ENCODE data around the gene GRK7. TPM values are rescaled to one million over a fixed set of nuclear protein-coding genes. Genes with fewer than 3 reads are reported as not detected.
"Not testable (repeated sequence)": the region's sequence is repeated elsewhere in the genome, so short reads cannot be mapped to it uniquely, and the experiment has no call there.

Gene GRK7
- total RNA-seq, 8 experiments from 2014 or later = 0.05 to 0.19 (median 0.08) TPM; not detected in 5

- no peak for ATAC-seq (replicated peaks in 6 of 8)
- Histone ChIP-seq H3K4me1 (replicated peaks in 1 of 2) (peaks cover 8 to 20% of the 10 kb centered on the region in 2 donors), H3K27ac (peak overlapping the region; percentile 54 to 73), H3K4me3 (peak overlapping the region; percentile 69 to 88 (median 72))
- 0 to 10% (median 0%) methylated on average over 1 to 3 of the region's 3 CpGs; no CpG with 5 or more reads in 3 of the 10 experiments for WGBS, 10 experiments
- in situ Hi-C loops (cut with MboI; ENCODE audit: low pct_unique_long_range_greater_than_20kb in 2 of 9, low sequenced_read_pairs in 9 of 9, unreplicated experiment in 9 of 9) = loop anchor here in 1 of 9 experiments (25.0 kb wide), 1 partner anchor 175 kb away; no protein-coding TSS in a partner anchor
Measured at GRCh38 chr3:141737678-141738021, 25.6 kb upstream of the GRK7 start.

DNA sequence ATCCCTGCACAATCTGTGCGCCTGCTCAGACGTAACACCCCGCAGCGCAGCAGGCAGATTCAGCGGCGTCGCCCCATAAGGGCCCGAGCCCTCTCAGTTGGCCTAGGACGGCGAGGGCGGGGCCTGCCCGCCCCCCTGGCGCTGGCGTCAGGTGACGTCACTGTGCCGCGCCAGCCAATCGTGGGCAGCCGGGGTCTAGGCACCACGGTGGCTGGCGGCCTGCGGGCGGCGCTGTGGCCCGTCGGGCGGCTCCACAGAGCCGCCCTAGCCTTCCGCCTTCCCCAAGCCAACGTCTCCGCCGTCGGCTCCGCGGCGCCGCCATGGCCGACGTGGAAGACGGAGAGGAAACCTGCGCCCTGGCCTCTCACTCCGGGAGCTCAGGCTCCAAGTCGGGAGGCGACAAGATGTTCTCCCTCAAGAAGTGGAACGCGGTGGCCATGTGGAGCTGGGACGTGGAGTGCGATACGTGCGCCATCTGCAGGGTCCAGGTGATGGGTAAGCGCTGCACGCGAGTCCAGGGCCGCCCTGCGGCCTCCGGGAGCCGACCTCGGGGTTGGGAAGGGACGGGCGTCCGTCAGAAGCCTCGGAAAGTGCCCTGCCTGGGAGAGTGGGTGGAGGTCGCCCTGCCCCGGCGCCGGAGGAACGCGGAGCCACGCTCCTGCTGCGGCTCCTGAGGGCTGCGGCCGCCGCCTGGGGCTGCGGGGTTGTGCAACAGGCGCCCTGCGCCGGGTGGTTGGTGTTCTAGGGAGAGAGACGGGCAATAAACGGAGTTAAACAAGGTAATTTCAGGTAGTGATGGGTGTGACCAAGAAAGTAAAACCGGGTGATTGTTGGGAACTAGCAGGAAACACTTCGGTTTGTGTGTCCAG, 25.0 kb upstream of the GRK7 start, which contains the start of gene RNF7:
Gene RNF7, plus strand, starts transcription at position 277 of the 869 bp plus-strand sequence. Its CDS starts 44 bp downstream, at position 321.
- WGBS, 10 experiments = 0 to 3% (median 1%) methylated on average over 1 to 16 of the region's 81 CpGs; no CpG with 5 or more reads in 5 of the 10 experiments
- Histone ChIP-seq H3K4me3 (peak within 1 kb of the TSS; percentile 69 to 88 (median 72)), H3K4me1 (replicated peaks in 1 of 2) (peaks cover 8 to 20% of the 10 kb centered on the region in 2 donors), H3K27ac (peak within 1 kb of the TSS; percentile 89 to 97)
- in situ Hi-C loops (cut with MboI; ENCODE audit: low pct_unique_long_range_greater_than_20kb in 2 of 9, low sequenced_read_pairs in 9 of 9, unreplicated experiment in 9 of 9) = loop anchor here in 1 of 9 experiments (25.0 kb wide), 1 partner anchor 174 kb away; no protein-coding TSS in a partner anchor
- peak; percentile 92 to 97 (median 96) for ATAC-seq (replicated peaks in 6 of 8)

GRCh38 chr3:141738891-141739363, 24.3 kb upstream of the GRK7 start:
- Histone ChIP-seq H3K4me1 (replicated peaks in 1 of 2) (peaks cover 8 to 23% of the 10 kb centered on the region in 2 donors), H3K4me3 (peak overlapping the region; percentile 69 to 88 (median 72)), H3K27ac (peak overlapping the region; percentile 89 to 97)
- WGBS, 10 experiments = 0 to 2% (median 0%) methylated on average over 1 to 8 of the region's 11 CpGs; no CpG with 5 or more reads in 5 of the 10 experiments
- in situ Hi-C loops (cut with MboI; ENCODE audit: low pct_unique_long_range_greater_than_20kb in 2 of 9, low sequenced_read_pairs in 9 of 9, unreplicated experiment in 9 of 9) = loop anchor here in 1 of 9 experiments (25.0 kb wide), 1 partner anchor 173 kb away; no protein-coding TSS in a partner anchor
- peak in 2 of 8 experiments; percentile 1 to 2 for ATAC-seq (replicated peaks in 6 of 8)

DNA sequence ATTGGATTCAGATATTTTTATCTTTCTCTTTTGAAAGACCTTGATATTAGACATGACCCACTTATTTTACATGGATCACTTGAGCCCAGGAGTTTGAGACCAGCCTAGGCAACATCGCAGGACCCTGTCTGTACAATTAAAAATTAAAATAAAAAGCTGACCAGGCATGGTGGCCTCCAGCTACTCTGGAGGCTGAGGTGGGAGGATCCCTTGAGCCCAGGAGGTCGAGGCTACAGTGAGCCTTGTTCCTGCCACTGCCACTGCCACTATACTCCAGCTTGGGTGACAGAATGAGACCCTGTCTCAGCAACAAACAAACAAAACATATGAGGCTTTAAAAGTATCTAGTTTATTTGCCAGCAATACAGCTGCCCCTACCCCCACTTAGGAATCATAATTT, 23.5 kb upstream of the GRK7 start:
- 20 to 100% (median 81%) methylated on average over 1 to 2 of the region's 2 CpGs; no CpG with 5 or more reads in 2 of the 10 experiments for WGBS, 10 experiments
- Histone ChIP-seq H3K4me3 (peak overlapping the region; percentile 69 to 88 (median 72)), H3K4me1 (replicated peaks in 1 of 2) (peaks cover 11 to 28% of the 10 kb centered on the region in 2 donors), H3K27ac (peak overlapping the region in 1 of 2 donors; percentile 97)
- in situ Hi-C loops (cut with MboI; ENCODE audit: low pct_unique_long_range_greater_than_20kb in 2 of 9, low sequenced_read_pairs in 9 of 9, unreplicated experiment in 9 of 9) = loop anchor here in 1 of 9 experiments (25.0 kb wide), 1 partner anchor 173 kb away; no protein-coding TSS in a partner anchor
- ATAC-seq (replicated peaks in 6 of 8) = no peak

GRCh38 chr3:141740349-141740748, 22.9 kb upstream of the GRK7 start:
- in situ Hi-C loops (cut with MboI; ENCODE audit: low pct_unique_long_range_greater_than_20kb in 2 of 9, low sequenced_read_pairs in 9 of 9, unreplicated experiment in 9 of 9) = loop anchor here in 1 of 9 experiments (25.0 kb wide), 1 partner anchor 172 kb away; no protein-coding TSS in a partner anchor
- H3K4me3 ChIP-seq = peak overlapping the region in 2 of 5 donors; percentile 3 to 72
- no peak for ATAC-seq (replicated peaks in 6 of 8)
- H3K27ac ChIP-seq = no peak overlapping the region
- peaks cover 11 to 28% of the 10 kb centered on the region in 2 donors for H3K4me1 ChIP-seq (replicated peaks in 1 of 2)

DNA sequence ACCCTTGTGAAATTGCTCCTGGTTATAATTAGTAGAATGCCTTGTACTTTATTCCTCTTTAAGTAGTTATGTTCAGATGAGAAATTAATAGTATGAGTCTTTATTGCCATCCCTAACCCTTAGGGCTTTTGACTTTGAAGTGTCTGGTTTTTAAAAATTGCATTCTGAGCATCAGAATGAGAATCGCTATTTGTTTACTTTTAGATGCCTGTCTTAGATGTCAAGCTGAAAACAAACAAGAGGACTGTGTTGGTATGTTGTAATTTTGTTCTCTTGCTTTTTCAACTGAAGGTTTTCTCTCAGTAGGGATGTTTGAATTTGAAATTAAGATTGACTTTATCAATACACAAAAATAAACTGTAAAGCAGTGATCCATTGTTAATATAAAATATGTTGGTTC, 19.9 kb upstream of the GRK7 start:
- 80 to 92% (median 89%) methylated on average over 1 of the region's 1 CpG; no CpG with 5 or more reads in 5 of the 10 experiments for WGBS, 10 experiments
- in situ Hi-C loops (cut with MboI; ENCODE audit: low pct_unique_long_range_greater_than_20kb in 2 of 9, low sequenced_read_pairs in 9 of 9, unreplicated experiment in 9 of 9) = loop anchor here in 1 of 9 experiments (25.0 kb wide), 1 partner anchor 169 kb away; no protein-coding TSS in a partner anchor
- Histone ChIP-seq H3K4me3 (no peak overlapping the region), H3K4me1 (replicated peaks in 1 of 2) (peaks cover 11 to 28% of the 10 kb centered on the region in 2 donors), H3K27ac (no peak overlapping the region)
- no peak for ATAC-seq (replicated peaks in 6 of 8)

DNA sequence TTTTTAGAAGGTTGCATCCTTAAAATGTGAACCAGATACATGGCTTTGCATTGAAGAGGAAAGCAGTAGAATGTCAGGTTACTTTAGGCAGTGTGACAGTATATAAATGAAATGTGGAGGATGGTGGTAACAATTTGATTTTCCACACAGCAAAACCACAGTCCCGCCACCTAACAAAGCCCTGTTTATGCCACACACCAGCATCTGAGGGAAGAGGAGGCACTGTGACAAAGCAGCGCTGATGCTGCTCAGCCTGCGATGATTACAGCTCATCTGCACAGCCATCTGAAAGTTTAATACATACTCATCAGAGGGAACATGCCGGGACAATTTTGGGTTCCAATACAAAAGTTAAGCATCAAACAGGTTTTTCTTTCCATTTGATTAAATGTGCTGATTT, 16.2 kb upstream of the GRK7 start:
- Histone ChIP-seq H3K4me1 (replicated peaks in 1 of 2) (peaks cover 3 to 8% of the 10 kb centered on the region in 2 donors), H3K27ac (no peak overlapping the region), H3K4me3 (no peak overlapping the region)
- ATAC-seq (replicated peaks in 6 of 8) = no peak
- WGBS, 10 experiments = 88 to 100% (median 100%) methylated on average over 1 to 4 of the region's 4 CpGs; no CpG with 5 or more reads in 3 of the 10 experiments
- in situ Hi-C loops (cut with MboI; ENCODE audit: low pct_unique_long_range_greater_than_20kb in 2 of 9, low sequenced_read_pairs in 9 of 9, unreplicated experiment in 9 of 9) = loop anchor here in 1 of 9 experiments (25.0 kb wide), 1 partner anchor 165 kb away; no protein-coding TSS in a partner anchor

DNA sequence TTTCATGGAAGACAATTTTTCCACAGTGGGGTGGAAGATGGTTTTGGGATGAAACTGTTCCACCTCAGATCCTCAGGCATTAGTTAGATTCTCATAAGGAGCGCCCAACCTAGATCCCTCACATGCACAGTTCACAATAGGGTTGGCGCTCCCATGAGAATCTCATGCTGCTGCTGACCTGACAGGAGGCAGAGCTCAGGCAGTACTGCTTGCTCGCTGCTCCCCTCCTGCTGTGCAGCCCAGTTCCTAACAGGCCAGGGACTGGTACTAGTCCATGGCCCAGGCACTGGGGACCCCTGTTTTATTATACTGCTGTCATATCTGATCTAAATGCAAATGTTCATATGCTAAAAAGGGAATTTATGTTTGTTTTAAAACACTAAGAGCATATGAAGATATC, 9.8 kb upstream of the GRK7 start:
- WGBS, 10 experiments = 40 to 100% (median 94%) methylated on average over 1 to 2 of the region's 3 CpGs; no CpG with 5 or more reads in 2 of the 10 experiments
- ATAC-seq (replicated peaks in 6 of 8) = no peak
- in situ Hi-C loops (cut with MboI; ENCODE audit: low pct_unique_long_range_greater_than_20kb in 2 of 9, low sequenced_read_pairs in 9 of 9, unreplicated experiment in 9 of 9) = no loop called here
- H3K4me1 ChIP-seq (replicated peaks in 1 of 2) = no peaks in the 10 kb centered on the region
- no peak overlapping the region for H3K27ac ChIP-seq
- H3K4me3 ChIP-seq = no peak overlapping the region

DNA sequence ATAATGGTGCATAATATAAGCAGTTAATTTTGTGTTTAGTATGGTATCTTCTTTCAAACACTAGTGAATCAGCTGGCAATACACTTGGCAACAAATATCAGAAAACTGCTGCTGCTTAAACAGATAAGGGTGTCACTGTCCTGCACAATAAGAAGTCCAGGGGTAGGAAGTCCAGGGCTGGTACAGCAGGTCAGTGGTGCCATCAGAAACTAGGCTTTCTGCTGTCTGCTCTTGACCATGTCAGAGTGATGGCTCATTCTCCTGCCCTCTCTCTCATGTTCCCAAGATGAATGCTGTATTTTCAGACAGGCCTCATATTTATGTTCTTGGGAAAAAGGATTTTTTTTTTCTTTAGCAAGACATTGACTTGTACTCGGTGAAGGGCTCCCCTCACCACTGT, 9.2 kb upstream of the GRK7 start:
- ATAC-seq (replicated peaks in 6 of 8) = no peak
- 57 to 100% (median 83%) methylated on average over 1 of the region's 1 CpG; no CpG with 5 or more reads in 3 of the 10 experiments for WGBS, 10 experiments
- Histone ChIP-seq H3K27ac (no peak overlapping the region), H3K4me3 (no peak overlapping the region), H3K4me1 (replicated peaks in 1 of 2) (no peaks in the 10 kb centered on the region)
- in situ Hi-C loops (cut with MboI; ENCODE audit: low pct_unique_long_range_greater_than_20kb in 2 of 9, low sequenced_read_pairs in 9 of 9, unreplicated experiment in 9 of 9) = no loop called here

GRCh38 chr3:141762552-141762951, 656 bp upstream of the GRK7 start:
- H3K4me1 ChIP-seq (replicated peaks in 1 of 2); H3K4me3 ChIP-seq; ATAC-seq (replicated peaks in 6 of 8); H3K27ac ChIP-seq; in situ Hi-C loops (cut with MboI; ENCODE audit: low pct_unique_long_range_greater_than_20kb in 2 of 9, low sequenced_read_pairs in 9 of 9, unreplicated experiment in 9 of 9): not testable (repeated sequence)
- no CpG with 5 or more reads among the region's 19 CpGs for WGBS, 10 experiments

DNA sequence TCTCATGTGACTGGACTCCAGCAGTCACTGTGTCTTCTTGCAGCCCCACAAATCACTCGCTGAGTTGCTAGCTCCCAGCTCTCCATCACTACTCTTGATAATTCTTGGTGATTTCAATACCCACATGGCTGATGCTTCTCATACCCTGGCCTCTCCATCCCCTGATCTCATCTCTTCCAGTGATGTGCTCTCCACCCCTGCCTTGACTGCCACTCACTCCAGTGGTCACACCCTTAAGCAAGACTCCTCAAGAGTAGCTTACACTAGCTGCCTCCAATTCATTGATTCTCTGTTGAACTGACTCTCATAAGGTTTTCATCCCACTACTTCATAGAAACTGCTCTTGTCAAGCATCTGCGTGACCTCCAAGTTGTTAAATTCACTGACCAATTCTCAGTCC, 837 bp downstream of the GRK7 start:
- Histone ChIP-seq H3K27ac (no peak overlapping the region), H3K4me3 (no peak overlapping the region), H3K4me1 (replicated peaks in 1 of 2) (peaks cover 0 to 5% of the 10 kb centered on the region in 2 donors)
- 83 to 100% (median 100%) methylated on average over 1 to 2 of the region's 2 CpGs; no CpG with 5 or more reads in 3 of the 10 experiments for WGBS, 10 experiments
- in situ Hi-C loops (cut with MboI; ENCODE audit: low pct_unique_long_range_greater_than_20kb in 2 of 9, low sequenced_read_pairs in 9 of 9, unreplicated experiment in 9 of 9) = no loop called here
- peak in 2 of 8 experiments; percentile 67 to 83 for ATAC-seq (replicated peaks in 6 of 8)

GRCh38 chr3:141764465-141764864, 1.3 kb downstream of the GRK7 start:
- no peak overlapping the region for H3K27ac ChIP-seq
- H3K4me3 ChIP-seq = no peak overlapping the region
- in situ Hi-C loops (cut with MboI; ENCODE audit: low pct_unique_long_range_greater_than_20kb in 2 of 9, low sequenced_read_pairs in 9 of 9, unreplicated experiment in 9 of 9) = no loop called here
- H3K4me1 ChIP-seq (replicated peaks in 1 of 2) = peaks cover 4 to 10% of the 10 kb centered on the region in 2 donors
- 83 to 100% (median 100%) methylated on average over 1 of the region's 1 CpG; no CpG with 5 or more reads in 5 of the 10 experiments for WGBS, 10 experiments
- ATAC-seq (replicated peaks in 6 of 8) = peak in 2 of 8 experiments; percentile 52 to 70

- H3K4me1 ChIP-seq (replicated peaks in 1 of 2) = peaks cover 9 to 14% of the 10 kb centered on the region in 2 donors
- in situ Hi-C loops (cut with MboI; ENCODE audit: low pct_unique_long_range_greater_than_20kb in 2 of 9, low sequenced_read_pairs in 9 of 9, unreplicated experiment in 9 of 9) = no loop called here
- no peak overlapping the region for H3K27ac ChIP-seq
- no peak overlapping the region for H3K4me3 ChIP-seq
- ATAC-seq (replicated peaks in 6 of 8) = no peak
- 5 to 100% (median 59%) methylated on average over 1 to 2 of the region's 2 CpGs; no CpG with 5 or more reads in 2 of the 10 experiments for WGBS, 10 experiments
Measured at GRCh38 chr3:141764986-141765385, 1.8 kb downstream of the GRK7 start.

Measured in motor neuron (in vitro differentiated cells).